ENCODE measurements around the gene KRT81. TPM values are rescaled to one million over a fixed set of nuclear protein-coding genes. Genes with fewer than 3 reads are reported as not detected.

Gene KRT81
- not detected in 2 replicates for total RNA-seq
- total RNA-seq (2013): not detected
- not detected in 2 replicates for polyA plus RNA-seq
- not detected in 2 replicates for polyA minus RNA-seq

DNA sequence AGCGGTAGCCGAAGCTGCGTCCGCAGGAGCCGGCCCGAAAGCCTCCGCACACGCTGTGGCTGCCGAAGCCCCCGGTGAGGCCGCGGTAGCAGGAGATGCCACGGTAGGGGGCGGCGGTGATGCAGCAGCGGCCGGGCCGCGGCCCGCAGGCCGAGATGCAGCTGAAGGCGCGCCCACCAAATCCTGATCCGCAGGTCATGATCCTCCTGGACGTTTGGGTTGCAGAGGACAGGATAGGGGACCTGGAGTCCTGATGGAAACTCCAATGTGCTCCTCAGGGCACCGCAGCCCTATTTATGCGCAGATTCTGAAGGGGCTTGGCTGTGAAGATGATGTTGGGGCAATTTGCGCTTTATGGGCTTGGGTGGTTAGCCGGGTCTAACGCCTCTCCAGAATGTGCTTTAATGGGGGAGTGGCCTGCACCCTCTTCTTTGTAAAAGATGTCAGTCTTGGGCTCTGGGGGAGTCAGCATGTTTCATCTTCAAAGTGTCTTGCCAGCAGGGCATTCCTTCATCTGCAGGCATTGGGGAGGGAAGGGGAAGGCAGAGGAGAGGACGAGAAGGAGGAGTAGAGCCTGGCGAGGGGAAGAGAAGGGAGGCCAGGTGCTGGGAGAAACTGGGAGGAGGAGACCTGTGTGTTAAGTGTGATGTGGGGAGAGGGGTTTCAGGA is at the start of gene KRT81:
Gene KRT81, minus strand, starts transcription at position 268 of the 669 bp plus-strand sequence. Its CDS starts 69 bp downstream, at position 199.
- H3K79me2 ChIP-seq (ENCODE audit: control insufficient read depth, insufficient read depth, low read length): no peaks in the 10 kb centered on the region
- H4K20me1 ChIP-seq (ENCODE audit: control insufficient read depth, insufficient read depth, low read length, poor library complexity, severe bottlenecking): no peaks in the 10 kb centered on the region
- H3K9ac ChIP-seq (ENCODE audit: low read length): no peak within 1 kb of the TSS
- TF ChIP-seq, protein P1, sequence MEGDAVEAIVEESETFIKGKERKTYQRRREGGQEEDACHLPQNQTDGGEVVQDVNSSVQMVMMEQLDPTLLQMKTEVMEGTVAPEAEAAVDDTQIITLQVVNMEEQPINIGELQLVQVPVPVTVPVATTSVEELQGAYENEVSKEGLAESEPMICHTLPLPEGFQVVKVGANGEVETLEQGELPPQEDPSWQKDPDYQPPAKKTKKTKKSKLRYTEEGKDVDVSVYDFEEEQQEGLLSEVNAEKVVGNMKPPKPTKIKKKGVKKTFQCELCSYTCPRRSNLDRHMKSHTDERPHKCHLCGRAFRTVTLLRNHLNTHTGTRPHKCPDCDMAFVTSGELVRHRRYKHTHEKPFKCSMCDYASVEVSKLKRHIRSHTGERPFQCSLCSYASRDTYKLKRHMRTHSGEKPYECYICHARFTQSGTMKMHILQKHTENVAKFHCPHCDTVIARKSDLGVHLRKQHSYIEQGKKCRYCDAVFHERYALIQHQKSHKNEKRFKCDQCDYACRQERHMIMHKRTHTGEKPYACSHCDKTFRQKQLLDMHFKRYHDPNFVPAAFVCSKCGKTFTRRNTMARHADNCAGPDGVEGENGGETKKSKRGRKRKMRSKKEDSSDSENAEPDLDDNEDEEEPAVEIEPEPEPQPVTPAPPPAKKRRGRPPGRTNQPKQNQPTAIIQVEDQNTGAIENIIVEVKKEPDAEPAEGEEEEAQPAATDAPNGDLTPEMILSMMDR (IDR thresholded peaks at IDR 0.05): no peak
- TF ChIP-seq EZH2 (IDR thresholded peaks at IDR 0.05; ENCODE audit: borderline replicate concordance, insufficient read depth, low read depth, low read length, poor library complexity, severe bottlenecking): no peak
- peaks cover 0 to 2% (median 0%) of the 10 kb centered on the region in 4 experiments for H3K27me3 ChIP-seq (replicated peaks in 1 of 4; ENCODE audit: control extremely low read depth in 1 of 4, control insufficient read depth in 3 of 4, insufficient read depth in 4 of 4, low read length in 3 of 4)
- H3K4me2 ChIP-seq (replicated peaks; ENCODE audit: low read depth, low read length, poor library complexity, severe bottlenecking): no peak within 1 kb of the TSS
- H2AFZ ChIP-seq (ENCODE audit: insufficient read depth, low read depth, low read length, poor library complexity, severe bottlenecking): no peak within 1 kb of the TSS
- H3K27ac ChIP-seq (ENCODE audit: low read length in 2 of 2): no peak within 1 kb of the TSS
- Mint-ChIP-seq H3K27me3 (peaks cover 32% of the 10 kb centered on the region), H3K9me3 (ENCODE audit: insufficient read depth) (no peaks in the 10 kb centered on the region), H3K4me1 (no peaks in the 10 kb centered on the region), H3K27ac (no peak within 1 kb of the TSS), H3K4me3 (no peak within 1 kb of the TSS)
- H3K9me3 ChIP-seq (ENCODE audit: control extremely low read depth in 1 of 3, control insufficient read depth in 2 of 3, insufficient read depth in 1 of 3, low read length in 2 of 3): no peaks in the 10 kb centered on the region
- H3K36me3 ChIP-seq (replicated peaks in 1 of 2; ENCODE audit: control extremely low read depth in 1 of 2, control insufficient read depth in 1 of 2, extremely low read depth in 1 of 2, insufficient read depth in 2 of 2, low read length in 1 of 2): no peaks in the 10 kb centered on the region
- no peaks in the 10 kb centered on the region for H3K4me1 ChIP-seq (ENCODE audit: control insufficient read depth in 2 of 2, insufficient read depth in 2 of 2, low read length in 2 of 2)
- intact Hi-C loops (cut with micrococcal nuclease): no loop called here
- no peak for ATAC-seq (ENCODE audit: low read depth)
- ChIA-PET POLR2A (no interaction called here), CTCF (no interaction called here)
- no peak for DNase-seq
- H3K4me3 ChIP-seq (ENCODE audit: control extremely low read depth in 1 of 5, extremely low read depth in 1 of 5, insufficient read depth in 1 of 5, low read depth in 2 of 5, low read length in 4 of 5): no peak within 1 kb of the TSS
- 78% methylated on average over 18 of the region's 32 CpGs for WGBS (ENCODE audit: insufficient coverage)

DNA sequence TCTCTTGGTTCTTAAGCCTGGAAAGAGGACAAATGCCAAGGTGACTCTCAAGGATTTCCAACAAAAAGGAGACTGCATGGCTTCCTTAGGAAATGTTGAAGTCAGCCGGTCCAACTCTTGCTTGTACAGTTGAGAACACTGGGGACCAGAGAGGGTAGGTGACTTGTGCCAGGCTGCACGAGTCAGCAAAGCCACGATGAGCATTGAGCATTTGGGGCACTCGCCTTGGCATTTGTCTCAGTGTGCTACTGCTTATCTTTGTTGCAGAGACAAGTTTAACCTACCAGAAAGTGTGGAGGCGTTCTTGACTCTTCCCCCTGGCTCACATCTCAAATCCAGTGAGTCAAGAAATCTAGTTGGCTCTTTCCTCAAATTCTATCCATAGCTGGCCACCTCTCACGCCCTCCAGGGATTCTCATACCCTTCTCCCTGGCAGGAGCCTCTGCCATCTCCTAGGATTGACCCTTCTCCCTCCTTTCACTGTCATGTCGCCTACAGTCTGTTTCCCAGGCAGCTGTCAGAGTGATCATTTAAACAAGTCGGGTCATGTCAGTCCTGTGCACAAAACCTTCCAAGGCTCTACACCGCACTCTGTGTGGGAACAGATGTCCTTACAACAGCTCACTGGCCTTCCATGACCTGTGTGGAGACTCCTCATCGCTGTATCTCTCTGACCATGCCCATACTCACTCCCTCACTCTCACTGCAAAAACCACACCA is 47.1 kb upstream of the KRT81 start:
- Histone ChIP-seq H3K9ac (ENCODE audit: low read length) (no peak overlapping the region), H2AFZ (ENCODE audit: insufficient read depth, low read depth, low read length, poor library complexity, severe bottlenecking) (no peak overlapping the region), H3K27ac (ENCODE audit: low read length in 2 of 2) (no peak overlapping the region), H3K4me1 (ENCODE audit: control insufficient read depth in 2 of 2, insufficient read depth in 2 of 2, low read length in 2 of 2) (no peaks in the 10 kb centered on the region), H4K20me1 (ENCODE audit: control insufficient read depth, insufficient read depth, low read length, poor library complexity, severe bottlenecking) (no peaks in the 10 kb centered on the region), H3K4me3 (ENCODE audit: control extremely low read depth in 1 of 5, extremely low read depth in 1 of 5, insufficient read depth in 1 of 5, low read depth in 2 of 5, low read length in 4 of 5) (no peak overlapping the region), H3K79me2 (ENCODE audit: control insufficient read depth, insufficient read depth, low read length) (no peaks in the 10 kb centered on the region), H3K27me3 (replicated peaks in 1 of 4; ENCODE audit: control extremely low read depth in 1 of 4, control insufficient read depth in 3 of 4, insufficient read depth in 4 of 4, low read length in 3 of 4) (peaks cover 0 to 8% (median 1%) of the 10 kb centered on the region in 4 experiments), H3K4me2 (replicated peaks; ENCODE audit: low read depth, low read length, poor library complexity, severe bottlenecking) (no peak overlapping the region), H3K36me3 (replicated peaks in 1 of 2; ENCODE audit: control extremely low read depth in 1 of 2, control insufficient read depth in 1 of 2, extremely low read depth in 1 of 2, insufficient read depth in 2 of 2, low read length in 1 of 2) (no peaks in the 10 kb centered on the region), H3K9me3 (ENCODE audit: control extremely low read depth in 1 of 3, control insufficient read depth in 2 of 3, insufficient read depth in 1 of 3, low read length in 2 of 3) (peaks cover 0 to 9% (median 0%) of the 10 kb centered on the region in 3 donors)
- no peaks in the 10 kb centered on the region for H3K4me1 Mint-ChIP-seq
- WGBS (ENCODE audit: insufficient coverage): 84% methylated on average over 10 of the region's 10 CpGs
- TF ChIP-seq EZH2 (IDR thresholded peaks at IDR 0.05; ENCODE audit: borderline replicate concordance, insufficient read depth, low read depth, low read length, poor library complexity, severe bottlenecking): no peak
- TF ChIP-seq, protein P1 (IDR thresholded peaks at IDR 0.05): no peak
- H3K27me3 Mint-ChIP-seq: peaks cover 15% of the 10 kb centered on the region
- H3K4me3 Mint-ChIP-seq: no peak overlapping the region
- ChIA-PET POLR2A (no interaction called here), CTCF (interaction anchor here (1.2 kb wide), 1 partner anchor 19 kb away, joined by 3 read pairs; no protein-coding TSS in a partner anchor)
- ATAC-seq (ENCODE audit: low read depth): no peak
- peaks cover 4% of the 10 kb centered on the region for H3K9me3 Mint-ChIP-seq (ENCODE audit: insufficient read depth)
- H3K27ac Mint-ChIP-seq: no peak overlapping the region
- DNase-seq: no peak
- intact Hi-C loops (cut with micrococcal nuclease): no loop called here
